Retina (tissue), 1 donor: ENCODE data around the gene GNG8.

Source experiments
- DNase-seq: peaks from one replicate; pipeline ENCODE4 v3.0.0-alpha.2; 2016

Gene GNG8

DNA sequence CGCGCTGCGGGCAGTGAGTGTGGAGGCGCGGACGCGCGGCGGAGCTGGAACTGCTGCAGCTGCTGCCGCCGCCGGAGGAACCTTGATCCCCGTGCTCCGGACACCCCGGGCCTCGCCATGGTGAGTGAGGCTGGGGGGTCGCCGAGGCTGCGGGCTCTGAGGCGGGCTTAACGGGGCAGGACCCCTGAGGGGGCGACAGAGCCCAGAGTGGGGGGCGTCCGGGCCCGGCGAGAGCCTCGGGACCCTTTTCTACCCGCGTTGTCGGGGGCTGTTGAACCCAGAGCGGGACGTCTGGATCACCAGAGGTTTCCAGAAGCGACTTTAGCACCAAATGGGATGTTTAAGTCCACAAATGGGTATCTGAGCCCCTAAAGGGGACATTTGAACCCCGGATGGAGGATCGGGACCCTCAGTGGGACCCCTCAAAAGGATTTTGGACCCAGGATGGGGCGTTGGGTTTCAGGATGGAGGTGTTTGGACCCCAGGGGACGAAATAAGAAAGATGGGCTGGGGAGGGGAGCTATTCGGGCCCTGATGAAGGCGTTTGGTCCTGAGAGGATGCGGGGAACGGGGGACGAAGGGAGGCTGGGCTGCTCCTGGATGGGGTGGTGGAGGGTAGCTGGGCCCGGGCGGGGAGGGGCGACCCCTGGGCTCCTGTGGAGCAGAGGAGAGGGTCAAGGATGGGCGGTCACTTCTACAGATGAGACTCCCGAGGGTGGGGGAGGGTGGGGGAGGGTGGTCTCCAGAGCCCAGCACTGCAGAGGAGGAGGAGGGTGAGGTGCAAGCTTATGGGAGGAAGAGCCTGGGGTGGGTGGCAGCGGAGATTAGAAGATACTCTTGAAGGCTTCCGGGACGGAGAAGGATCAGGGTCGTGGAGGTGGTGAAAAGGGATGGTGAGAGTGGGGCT, 34.4 kb downstream of the GNG8 start, which contains the start of gene CALM3:
TSS of gene CALM3 (plus strand) at position 13 of the 907 bp plus-strand sequence. CDS start at position 118, 105 bp downstream.
- no peak for DNase-seq

DNA sequence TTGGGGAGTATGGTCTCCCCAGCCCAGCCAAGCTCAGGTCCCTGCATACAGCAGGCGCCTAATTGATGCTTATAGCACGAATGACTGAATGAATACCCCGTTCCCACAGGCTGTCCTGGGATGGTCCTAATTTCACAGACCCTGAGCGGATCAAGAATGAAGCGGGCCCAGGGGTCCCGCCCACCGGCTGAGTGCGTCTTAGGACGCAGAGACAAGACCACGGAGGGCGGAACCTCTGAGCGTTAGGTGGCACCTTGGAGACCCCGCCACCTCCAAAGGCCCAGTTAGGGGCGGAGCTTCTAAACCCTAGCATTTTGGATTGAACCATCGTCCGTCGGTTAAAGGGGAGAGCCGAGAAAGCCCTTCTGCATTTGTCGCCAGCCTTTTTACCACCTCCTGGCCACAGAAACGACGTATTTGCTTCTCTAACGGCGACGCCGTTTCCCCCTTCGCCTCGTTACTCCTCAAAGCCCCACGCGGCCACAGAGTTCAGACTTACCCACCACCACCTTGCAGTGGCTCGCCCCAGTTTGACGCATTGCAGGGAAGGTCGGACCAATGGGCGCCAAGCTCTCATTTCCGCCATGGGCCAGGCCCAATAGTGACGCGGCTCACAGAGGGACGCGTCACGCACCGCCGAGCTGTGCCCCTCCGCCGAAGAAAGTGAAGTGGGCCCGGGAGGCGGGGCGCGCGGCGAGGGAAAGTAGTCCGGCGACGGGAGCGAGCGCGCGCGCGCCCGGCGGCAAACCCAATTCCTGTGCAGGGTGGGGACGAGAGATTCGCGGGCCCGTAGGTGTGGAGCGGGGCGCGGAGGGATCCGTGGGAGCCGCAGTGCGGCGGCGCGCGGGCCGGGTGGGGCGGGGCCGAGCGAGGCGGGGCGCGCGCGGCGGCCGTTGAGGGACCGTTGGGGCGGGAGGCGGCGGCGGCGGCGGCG, 35.4 kb downstream of the GNG8 start:
- DNase-seq, result peak; percentile 100

DNA sequence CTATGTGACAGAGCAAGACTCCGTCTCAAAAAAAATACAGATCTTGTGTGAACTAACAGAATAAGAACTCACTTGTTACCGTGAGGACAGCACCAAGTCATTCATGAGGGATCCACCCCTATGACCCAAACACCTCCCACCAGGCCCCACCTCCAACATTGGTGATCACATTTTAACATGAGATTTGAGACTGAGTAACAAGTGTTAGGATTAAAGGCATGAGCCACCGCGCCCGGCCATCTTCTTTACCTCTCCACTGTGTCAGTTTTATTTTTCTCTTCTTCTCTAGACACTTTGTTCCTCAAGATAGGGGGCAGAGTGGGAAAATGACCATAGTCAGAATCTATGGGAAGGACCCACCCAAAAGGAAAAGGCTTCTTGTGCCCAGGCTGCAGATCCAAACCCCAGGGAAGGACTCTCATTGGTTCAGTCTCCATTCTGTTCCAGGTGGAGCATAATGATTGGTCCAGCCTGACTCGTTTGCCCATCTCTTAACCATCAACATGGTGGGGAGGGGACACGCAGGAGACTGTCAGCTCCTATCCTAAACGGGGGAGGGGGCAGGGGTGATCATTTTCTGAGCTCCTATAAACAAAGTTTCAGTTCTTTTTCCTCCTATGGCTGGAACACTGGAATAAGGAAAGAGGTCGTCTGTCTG, 36.2 kb downstream of the GNG8 start:
- no peak for DNase-seq

DNA sequence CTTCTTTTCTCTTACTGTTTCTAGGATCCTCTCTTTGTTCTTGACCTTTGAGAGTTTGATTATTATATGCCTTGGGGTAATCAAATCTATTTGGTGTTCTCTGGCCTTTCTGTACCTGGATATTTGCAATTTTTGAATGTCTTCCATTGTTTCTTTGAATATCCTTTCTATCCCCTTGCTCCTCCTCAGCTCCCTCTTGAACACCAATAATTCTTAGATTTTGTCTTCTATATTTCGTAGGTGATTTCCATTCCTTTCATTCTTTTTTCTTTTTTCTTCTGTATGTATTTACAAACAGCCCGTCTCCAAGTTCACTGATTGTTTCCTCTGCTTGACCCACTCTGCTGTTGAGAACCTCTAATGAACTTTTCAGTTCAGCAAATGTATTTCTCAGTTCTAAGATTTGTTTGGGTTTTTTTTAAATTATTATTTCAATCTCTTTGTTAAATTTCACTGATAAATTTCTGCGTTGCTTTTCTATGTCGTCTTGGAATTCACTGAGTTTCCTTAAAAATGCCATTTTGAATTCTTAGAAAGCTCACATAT, 37.6 kb downstream of the GNG8 start:
- DNase-seq, result no peak

DNA sequence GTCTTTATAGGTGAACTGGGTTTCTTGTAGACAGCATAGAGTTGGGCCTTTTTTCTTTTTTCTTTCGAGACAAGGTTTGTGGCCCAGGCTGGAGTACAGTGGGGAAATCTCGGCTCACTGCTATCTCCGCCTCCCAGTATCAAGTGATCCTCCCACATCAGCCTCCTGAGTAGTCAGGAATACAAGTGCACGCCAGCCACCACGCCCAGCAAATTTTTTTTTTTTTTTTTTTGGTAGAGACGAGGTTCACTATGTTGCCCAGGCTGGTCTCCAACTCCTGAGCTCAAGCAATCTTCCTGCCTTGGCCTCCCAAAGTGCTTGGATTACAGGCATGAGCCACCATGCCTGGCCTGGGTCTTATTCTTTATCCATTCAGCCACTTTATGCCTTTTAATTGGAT, 40.0 kb downstream of the GNG8 start:
- DNase-seq, result no peak

DNA sequence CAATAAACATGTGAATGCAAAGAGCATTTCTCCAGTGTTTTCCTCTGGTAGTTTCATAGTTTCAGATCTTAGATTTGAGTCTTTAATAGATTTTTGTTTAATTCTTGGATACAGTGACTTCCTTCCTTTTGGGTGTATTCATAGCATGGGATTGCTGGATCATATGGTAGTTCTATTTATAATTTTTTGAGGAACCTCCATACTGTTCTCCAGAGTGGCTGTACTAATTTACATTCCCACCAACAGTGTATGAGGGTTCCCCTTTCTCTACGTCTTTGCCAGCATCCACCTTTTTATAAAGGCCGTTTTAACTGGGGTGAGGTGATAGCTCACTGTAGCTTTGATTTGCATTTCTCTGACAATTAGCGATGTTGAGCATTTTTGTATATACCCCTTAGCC, 44.1 kb downstream of the GNG8 start:
- DNase-seq, result no peak

DNA sequence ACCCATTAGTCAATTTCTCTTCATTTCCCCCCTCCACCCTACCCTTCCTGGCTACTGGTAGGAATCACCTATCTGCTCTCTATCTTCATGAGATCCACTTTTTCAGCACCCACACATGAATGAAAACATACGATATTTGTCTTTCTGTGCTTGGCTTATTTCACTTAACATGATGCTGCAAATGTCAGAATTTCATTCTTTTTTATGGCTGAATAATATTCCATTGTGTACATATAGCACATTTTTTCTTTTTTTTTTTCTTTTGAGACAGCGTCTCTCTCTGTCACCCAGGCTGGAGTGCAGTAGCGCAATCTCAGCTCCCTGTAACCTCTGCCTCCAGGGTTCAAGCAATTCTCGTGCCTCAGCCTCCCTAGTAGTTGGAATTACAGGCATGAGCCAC, 44.7 kb downstream of the GNG8 start:
- no peak for DNase-seq

DNA sequence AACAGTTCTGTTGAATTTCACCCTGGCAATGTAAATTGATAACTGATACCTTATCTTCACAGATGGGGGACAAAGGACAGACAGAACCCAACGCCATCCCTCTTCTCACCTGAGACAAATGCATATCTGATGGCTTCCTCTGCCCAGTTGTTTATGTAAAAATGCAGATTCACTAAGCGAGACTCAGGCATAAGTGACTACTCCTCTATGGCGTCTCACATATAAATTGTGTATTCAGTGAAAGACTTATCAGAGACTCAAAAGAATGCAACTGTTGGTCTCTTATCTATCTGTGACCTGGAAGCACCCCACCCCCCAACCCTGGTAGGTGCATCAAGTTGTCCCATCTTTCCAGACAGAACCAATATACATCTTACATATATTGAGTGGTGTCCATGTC, 48.1 kb downstream of the GNG8 start:
- no peak for DNase-seq

DNA sequence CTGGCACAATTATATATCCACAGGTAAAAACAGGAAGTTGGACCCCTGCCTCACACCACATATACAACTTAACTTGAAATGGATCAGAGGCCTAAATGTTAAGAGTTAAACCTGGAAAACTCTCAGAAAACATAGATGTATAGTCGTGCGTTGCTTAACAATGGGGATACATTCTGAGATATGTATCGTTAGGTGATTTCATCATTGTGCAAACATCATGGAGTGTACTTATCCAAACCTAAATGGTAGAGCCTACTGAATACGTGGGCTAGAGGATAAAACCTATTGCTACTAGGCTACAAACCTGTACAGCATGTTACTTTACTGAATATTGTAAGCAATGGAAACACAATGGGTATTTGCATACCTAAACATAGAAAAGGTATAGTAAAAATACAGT, 49.7 kb downstream of the GNG8 start:
- DNase-seq, result no peak

DNA sequence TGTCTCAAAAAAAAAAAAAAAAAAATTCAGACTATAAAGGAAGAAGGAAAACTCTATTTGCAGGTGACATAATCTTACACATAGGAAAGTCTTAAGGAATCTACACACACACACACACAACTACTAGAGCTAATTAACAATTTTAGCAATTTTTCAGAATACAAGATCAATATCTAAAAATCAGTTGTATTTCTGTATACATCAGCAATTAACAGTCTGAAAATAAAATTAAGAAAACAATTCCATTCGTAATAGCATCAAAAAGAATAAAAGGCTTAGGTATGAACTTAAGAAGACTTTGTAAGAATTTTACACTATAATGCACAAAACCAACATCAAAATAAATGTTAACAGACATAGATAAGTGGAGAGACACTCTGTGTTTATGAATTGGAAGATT, 50.5 kb downstream of the GNG8 start:
- no peak for DNase-seq
